Esophagus muscularis mucosa (tissue), 4 donors: ENCODE results near the gene NARS2. TPM values are rescaled to one million over a fixed set of nuclear protein-coding genes. Genes with fewer than 3 reads are reported as not detected.

Source experiments
- DNase-seq: peaks from one replicate; pipeline ENCODE4 v3.0.0-alpha.2; 2017; ENCODE audit errors: extremely low spot score
- H3K27ac ChIP-seq, 4 donors: fragments of 200-600 bp; sonication (generic); replicated peaks in 1 of 4; 1 replicate in 3 of 4; 2 replicates in 1 of 4; pipeline ENCODE4 v1.5.1; 2016 to 2019; ENCODE audit warnings: mild to moderate bottlenecking in 1 of 4
- H3K27me3 ChIP-seq, 4 donors: fragments of 200-600 bp; sonication (generic); one replicate each; pipeline versions ENCODE4 v1.5.1 to v1.6.0; 2016 to 2019
- H3K36me3 ChIP-seq, 4 donors: fragments of 200-600 bp; sonication (generic); one replicate each; pipeline ENCODE4 v1.5.1; 2016 to 2019
- H3K4me1 ChIP-seq, 4 donors: fragments of 200-600 bp; sonication (generic); one replicate each; pipeline ENCODE4 v1.5.1; 2016 to 2019
- H3K4me3 ChIP-seq, 4 donors: fragments of 200-600 bp; sonication (generic); 1 replicate in 2 of 4; 2 replicates in 2 of 4; pipeline ENCODE4 v1.5.1; 2016 to 2019; ENCODE audit warnings: mild to moderate bottlenecking in 4 of 4, moderate library complexity in 1 of 4
- H3K9me3 ChIP-seq, 4 donors: fragments of 200-600 bp; sonication (generic); 1 replicate in 3 of 4; 2 replicates in 1 of 4; pipeline ENCODE4 v1.5.1; 2016 to 2019
- CTCF ChIP-seq, 3 experiments: fragments of 200-600 bp in 2 of 3; fragments of 450-650 bp in 1 of 3; sonication (generic) in 2 of 3; IDR thresholded peaks; one replicate each; pipeline ENCODE4 v1.5.1; 2017 to 2019; ENCODE audit warnings: antibody characterized with exemption in 3 of 3, mild to moderate bottlenecking in 2 of 3, moderate library complexity in 1 of 3
- EP300 ChIP-seq: sonication (generic); formaldehyde crosslinking; IDR thresholded peaks from one replicate; pipeline ENCODE4 v1.6.1; 2017; ENCODE audit warnings: antibody characterized with exemption
- POLR2A ChIP-seq: fragments of 450-650 bp; IDR thresholded peaks from one replicate; pipeline ENCODE4 v1.6.1; 2017; ENCODE audit warnings: antibody characterized with exemption, moderate library complexity, mild to moderate bottlenecking, low read depth
- POLR2AphosphoS5 ChIP-seq, 2 donors: sonication (generic); formaldehyde crosslinking; IDR thresholded peaks; one replicate each; pipeline ENCODE4 v1.6.1; 2017; ENCODE audit warnings: antibody characterized with exemption in 2 of 2
- WGBS: methylation state at CpG from one replicate; pipeline ENCODE4 v1.1.5; 2018; 5-methylcytosine and 5-hydroxymethylcytosine counted together
- intact Hi-C: fragments of 100-400 bp; cut with DNase I; formaldehyde crosslinking; loops from one replicate; pipeline ENCODE4 v1.15.1; 2023
- total RNA-seq, 4 donors: library from RNA; depleted of rRNA; stranded (reverse); fragments of >200 nt; gene quantifications; one replicate each; pipeline versions ENCODE4 v1.1.0 to v1.2.1, GENCODE V29; 2016

The NARS2 gene
- total RNA-seq, 4 donors from 2014 or later: 9.1 to 10.4 (median 9.8) TPM

GRCh38 chr11:78441956-78442355 is 132.7 kb downstream of the NARS2 start:
- DNase-seq: no peak

GRCh38 chr11:78438298-78438975 is 136.2 kb downstream of the NARS2 start:
- Histone ChIP-seq H3K9me3 (no peaks in the 10 kb centered on the region), H3K36me3 (peaks cover 8 to 17% (median 13%) of the 10 kb centered on the region in 4 donors), H3K4me3 (no peak overlapping the region), H3K27ac (no peak overlapping the region), H3K4me1 (peaks cover 0 to 6% (median 2%) of the 10 kb centered on the region in 4 donors), H3K27me3 (no peaks in the 10 kb centered on the region)
- no peak for TF ChIP-seq CTCF (IDR thresholded peaks at IDR 0.05)
- TF ChIP-seq POLR2A: no peak
- no peak for TF ChIP-seq EP300
- TF ChIP-seq POLR2AphosphoS5 (IDR thresholded peaks at IDR 0.05): no peak
- intact Hi-C loops: no loop called here
- DNase-seq: no peak
- 71% methylated on average over 5 of the region's 5 CpGs for WGBS

More at GRCh38 chr11:78441956-78442355, 132.7 kb downstream of the NARS2 start:
- WGBS: 80% methylated on average over 4 of the region's 4 CpGs
- H3K9me3 ChIP-seq: no peaks in the 10 kb centered on the region
- H3K27ac ChIP-seq: no peak overlapping the region
- TF ChIP-seq CTCF (IDR thresholded peaks at IDR 0.05) (no peak), POLR2A (no peak), EP300 (no peak), POLR2AphosphoS5 (IDR thresholded peaks at IDR 0.05) (no peak)
- no peak overlapping the region for H3K4me3 ChIP-seq
- intact Hi-C loops: no loop called here
- peaks cover 11 to 18% (median 15%) of the 10 kb centered on the region in 4 donors for H3K36me3 ChIP-seq
- no peaks in the 10 kb centered on the region for H3K4me1 ChIP-seq
- H3K27me3 ChIP-seq: no peaks in the 10 kb centered on the region

- Histone ChIP-seq H3K4me1 (peaks cover 0 to 18% (median 7%) of the 10 kb centered on the region in 4 donors), H3K27ac (no peak overlapping the region), H3K9me3 (no peaks in the 10 kb centered on the region), H3K36me3 (peaks cover 0 to 12% (median 0%) of the 10 kb centered on the region in 4 donors), H3K4me3 (no peak overlapping the region), H3K27me3 (no peaks in the 10 kb centered on the region)
- WGBS: 55% methylated on average over 1 of the region's 1 CpG
- intact Hi-C loops: no loop called here
- TF ChIP-seq POLR2A (no peak), POLR2AphosphoS5 (IDR thresholded peaks at IDR 0.05) (no peak), CTCF (IDR thresholded peaks at IDR 0.05) (no peak), EP300 (no peak)
- no peak for DNase-seq
These were observed 141.7 kb downstream of the NARS2 start for GRCh38 chr11:78432956-78433355.

- WGBS: 77% methylated on average over 4 of the region's 4 CpGs
- no peak overlapping the region for H3K4me3 ChIP-seq
- H3K27ac ChIP-seq: no peak overlapping the region
- no peak for DNase-seq
- intact Hi-C loops: no loop called here
- no peaks in the 10 kb centered on the region for H3K9me3 ChIP-seq
- peaks cover 0 to 12% (median 0%) of the 10 kb centered on the region in 4 donors for H3K36me3 ChIP-seq
- no peak for TF ChIP-seq EP300
- TF ChIP-seq CTCF (IDR thresholded peaks at IDR 0.05): peak; percentile 22 to 47 (median 33)
- H3K27me3 ChIP-seq: no peaks in the 10 kb centered on the region
- H3K4me1 ChIP-seq: peaks cover 0 to 18% (median 7%) of the 10 kb centered on the region in 4 donors
These were observed 142.6 kb downstream of the NARS2 start for GRCh38 chr11:78432058-78432515.

- intact Hi-C loops: no loop called here
- 74% methylated on average over 4 of the region's 4 CpGs for WGBS
- no peak for TF ChIP-seq EP300
- no peak for TF ChIP-seq POLR2AphosphoS5 (IDR thresholded peaks at IDR 0.05)
- no peak for TF ChIP-seq POLR2A
- TF ChIP-seq CTCF (IDR thresholded peaks at IDR 0.05): no peak
- no peak overlapping the region for H3K4me3 ChIP-seq
- no peak overlapping the region for H3K27ac ChIP-seq
- peaks cover 0 to 20% (median 9%) of the 10 kb centered on the region in 4 donors for H3K4me1 ChIP-seq
- no peaks in the 10 kb centered on the region for H3K9me3 ChIP-seq
- H3K36me3 ChIP-seq: peaks cover 0 to 12% (median 0%) of the 10 kb centered on the region in 4 donors
- H3K27me3 ChIP-seq: no peaks in the 10 kb centered on the region
- no peak for DNase-seq
These were observed 145.0 kb downstream of the NARS2 start for GRCh38 chr11:78429660-78430059.
